A549 treated with AZD9567 at 1 μM for 4 hours (cell line): ENCODE data around the gene DVL1. TPM values are rescaled to one million over a fixed set of nuclear protein-coding genes. Genes with fewer than 3 reads are reported as not detected.

Experiments used
- total RNA-seq: library from RNA; stranded (reverse); fragments of 200-300 nt; extraction: Qiagen RNA extraction; gene quantifications from 5 replicates; pipeline ENCODE4 v1.2.3, GENCODE V29; 2022; ENCODE audit not compliant: insufficient read depth

The DVL1 gene
- 38.9 to 68.4 TPM (median 63.4 TPM) in 5 replicates for total RNA-seq

GRCh38 chr1:1349256-1350012 is at the start of gene DVL1:
DVL1 (minus strand) TSS chr1:1349418; CDS start chr1:1349065, 353 bp downstream.

GRCh38 chr1:1374929-1375662 is 25.9 kb upstream of the DVL1 start, which contains the start of gene AURKAIP1:
AURKAIP1 (minus strand) TSS chr1:1375207; CDS start chr1:1374756, 451 bp downstream.

GRCh38 chr1:1358433-1359271 is 9.4 kb upstream of the DVL1 start, which contains the start of gene MXRA8:
MXRA8 (minus strand) TSS chr1:1358555; CDS start chr1:1358504, 51 bp downstream.

GRCh38 chr1:1331068-1331965 is 17.9 kb downstream of the DVL1 start, which contains the start of gene TAS1R3:
TAS1R3 (plus strand) TSS chr1:1331280; CDS start chr1:1331346, 66 bp downstream.

GRCh38 chr1:1324524-1325287 is 24.5 kb downstream of the DVL1 start, which contains the start of the genes CPTP and INTS11:
CPTP (plus strand) TSS chr1:1324802; CDS start chr1:1326911, 2,109 bp downstream.
INTS11 (minus strand) TSS chr1:1324660; CDS start chr1:1324608, 52 bp downstream.

GRCh38 chr1:1307923-1308755 is 41.1 kb downstream of the DVL1 start, which contains the start of the genes ACAP3 and PUSL1:
ACAP3 (minus strand) TSS chr1:1307930; CDS start chr1:1307815, 115 bp downstream.
PUSL1 (plus strand) TSS chr1:1308597; CDS start chr1:1308644, 47 bp downstream.

Other genes with a start within 250 kb of the DVL1 start
- gene C1orf159, start 233.3 kb downstream of the DVL1 start, total RNA-seq = 8.8 to 14.5 TPM (median 12.9 TPM) in 5 replicates
- gene TTLL10, start 175.5 kb downstream of the DVL1 start, total RNA-seq = not detected in 5 replicates
- 0.09 to 0.20 TPM (median 0.12 TPM) in 3 of 5 replicates, not detected in the others for gene TNFRSF18, start 142.8 kb downstream of the DVL1 start, total RNA-seq
- 0.07 to 0.21 TPM (median 0.10 TPM) in 3 of 5 replicates, not detected in the others for gene TNFRSF4, start 135.3 kb downstream of the DVL1 start, total RNA-seq
- gene SDF4, start 117.4 kb downstream of the DVL1 start, total RNA-seq = 104 to 133 TPM (median 126 TPM) in 5 replicates
- gene B3GALT6, start 117.2 kb downstream of the DVL1 start, total RNA-seq = 13.1 to 18.5 TPM (median 15.8 TPM) in 5 replicates
- gene C1QTNF12, start 102.7 kb downstream of the DVL1 start, total RNA-seq = 1.1 to 1.6 TPM (median 1.5 TPM) in 4 of 5 replicates, not detected in the other
- gene UBE2J2, start 75.6 kb downstream of the DVL1 start, total RNA-seq = 44.2 to 51.4 TPM (median 48.2 TPM) in 5 replicates
- gene SCNN1D, start 69.0 kb downstream of the DVL1 start, total RNA-seq = 1.1 to 18.6 TPM (median 1.4 TPM) in 5 replicates
- 6.6 to 21.5 TPM (median 19.8 TPM) in 5 replicates for gene ACAP3, start 41.5 kb downstream of the DVL1 start, total RNA-seq
- 12.9 to 26.3 TPM (median 24.1 TPM) in 5 replicates for gene PUSL1, start 40.8 kb downstream of the DVL1 start, total RNA-seq
- gene INTS11, start 24.8 kb downstream of the DVL1 start, total RNA-seq = 55.6 to 67.7 TPM (median 66.1 TPM) in 5 replicates
- 18.5 to 24.0 TPM (median 22.6 TPM) in 5 replicates for gene CPTP, start 24.6 kb downstream of the DVL1 start, total RNA-seq
- 0.09 to 0.24 TPM (median 0.17 TPM) in 4 of 5 replicates, not detected in the other for gene TAS1R3, start 18.1 kb downstream of the DVL1 start, total RNA-seq
- gene MXRA8, start 9.1 kb upstream of the DVL1 start, total RNA-seq = 0.13 to 3.5 TPM (median 0.20 TPM) in 4 of 5 replicates, not detected in the other
- gene AURKAIP1, start 25.8 kb upstream of the DVL1 start, total RNA-seq = 105 to 181 TPM (median 175 TPM) in 5 replicates
- gene CCNL2, start 49.9 kb upstream of the DVL1 start, total RNA-seq = 32.2 to 72.8 TPM (median 64.8 TPM) in 5 replicates
- 133 to 140 TPM (median 135 TPM) in 5 replicates for gene MRPL20, start 57.9 kb upstream of the DVL1 start, total RNA-seq
- 0.06 to 0.10 TPM in 2 of 5 replicates, not detected in the others for gene ANKRD65, start 71.9 kb upstream of the DVL1 start, total RNA-seq
- gene VWA1, start 86.3 kb upstream of the DVL1 start, total RNA-seq = 8.4 to 16.5 TPM (median 15.0 TPM) in 5 replicates
- gene ATAD3C, start 100.3 kb upstream of the DVL1 start, total RNA-seq = not detected in 5 replicates
- gene ATAD3B, start 122.3 kb upstream of the DVL1 start, total RNA-seq = 0.86 to 3.6 TPM (median 3.2 TPM) in 5 replicates
- gene ATAD3A, start 162.7 kb upstream of the DVL1 start, total RNA-seq = 27.2 to 40.3 TPM (median 38.7 TPM) in 5 replicates
- gene TMEM240, start 191.2 kb upstream of the DVL1 start, total RNA-seq = 0.29 to 0.60 TPM (median 0.46 TPM) in 4 of 5 replicates, not detected in the other
- gene SSU72, start 225.4 kb upstream of the DVL1 start, total RNA-seq = 88.5 to 97.7 TPM (median 95.6 TPM) in 5 replicates